ENCODE results near the gene DNAH2. TPM values are rescaled to one million over a fixed set of nuclear protein-coding genes. Genes with fewer than 3 reads are reported as not detected.

Gene DNAH2
- total and polyA plus RNA-seq, 2 of the 8 experiments (the other 6 are each of a cell fraction or from before 2014, with no cell fraction given): 0.13 to 0.18 TPM

GRCh38 chr17:7873051-7873450 lies 155.5 kb downstream of the DNAH2 start (continued):
- no peak for TF ChIP-seq CHD7 (IDR thresholded peaks at IDR 0.05; ENCODE audit: insufficient replicate concordance, low read length)
- no peak for TF ChIP-seq BCL11A (IDR thresholded peaks at IDR 0.05; ENCODE audit: low read depth in 2 of 2, low read length in 2 of 2)
- no peak for TF ChIP-seq CTCF (IDR thresholded peaks at IDR 0.05; ENCODE audit: control extremely low read depth in 1 of 3, insufficient read depth in 1 of 3, low read depth in 1 of 3, low read length in 3 of 3)
- no peak for TF ChIP-seq NANOG (IDR thresholded peaks at IDR 0.05; ENCODE audit: insufficient read depth, low read depth, low read length, poor library complexity, severe bottlenecking)
- TF ChIP-seq SP4 (IDR thresholded peaks at IDR 0.05; ENCODE audit: low read length): no peak
- no peak for TF ChIP-seq SIRT6 (IDR thresholded peaks at IDR 0.05; ENCODE audit: low read length)
- no peak for TF ChIP-seq JUN (IDR thresholded peaks at IDR 0.05; ENCODE audit: low read depth, low read length)
- no peak for TF ChIP-seq CREB1 (IDR thresholded peaks at IDR 0.05)
- TF ChIP-seq GABPA (IDR thresholded peaks at IDR 0.05; ENCODE audit: borderline replicate concordance, insufficient read depth, low read length): no peak
- no peak for TF ChIP-seq PHF8 (conservative IDR thresholded peaks at IDR 0.05; ENCODE audit: low read depth, low read length)
